ENCODE measurements around the gene LRRC27.

LRRC27 gene

GRCh38 chr10:132423966-132424861, 92.2 kb downstream of the LRRC27 start:
- H2BK12ac ChIP-seq (ENCODE audit: low read length in 2 of 2): peak overlapping the region in 1 of 2 experiments; percentile 37
- H3K18ac ChIP-seq (ENCODE audit: low read depth in 1 of 2, low read length in 2 of 2): peak overlapping the region; percentile 30 to 51
- H4K8ac ChIP-seq (ENCODE audit: low read length): peak overlapping the region; percentile 9
- no peak overlapping the region for H2BK5ac ChIP-seq (ENCODE audit: low read depth, low read length, poor library complexity, severe bottlenecking)
- H3K4me1 ChIP-seq (ENCODE audit: control insufficient read depth, insufficient read depth, low read depth, low read length): peaks cover 55% of the 10 kb centered on the region
- H2AFZ ChIP-seq (ENCODE audit: low read depth, low read length): no peak overlapping the region
- no peak overlapping the region for H2BK15ac ChIP-seq (ENCODE audit: low read depth, poor library complexity, severe bottlenecking)
- peak overlapping the region in 1 of 2 experiments; percentile 72 for H3K14ac ChIP-seq (ENCODE audit: low read length in 2 of 2)
- WGBS: 91% methylated on average over 21 of the region's 21 CpGs
- H3K23ac ChIP-seq (ENCODE audit: low read length in 2 of 2): no peak overlapping the region
- H3K4me3 ChIP-seq (ENCODE audit: insufficient read depth in 1 of 2, low read depth in 1 of 2, low read length in 2 of 2): no peak overlapping the region
- no peak for DNase-seq
- H3K9ac ChIP-seq (ENCODE audit: low read length): no peak overlapping the region
- no peak overlapping the region for H4K91ac ChIP-seq (ENCODE audit: low read length)
- H3K4ac ChIP-seq (ENCODE audit: low read depth in 1 of 2, low read length in 2 of 2): peak overlapping the region; percentile 17 to 26
- H3K36me3 ChIP-seq (ENCODE audit: control insufficient read depth in 1 of 2, insufficient read depth in 2 of 2, low read depth in 1 of 2, low read length in 2 of 2): peaks cover 11 to 13% of the 10 kb centered on the region in 2 experiments
- peaks cover 3% of the 10 kb centered on the region for H3K79me1 ChIP-seq (replicated peaks; ENCODE audit: low read length, poor library complexity, severe bottlenecking)
- peak overlapping the region; percentile 46 for H2AK5ac ChIP-seq (ENCODE audit: low read length, severe bottlenecking)
- no peaks in the 10 kb centered on the region for H3K9me3 ChIP-seq (ENCODE audit: control insufficient read depth, low read length)
- no peaks in the 10 kb centered on the region for H3K27me3 ChIP-seq (ENCODE audit: control insufficient read depth in 1 of 2, insufficient read depth in 1 of 2, low read length in 2 of 2)
- H3K27ac ChIP-seq (ENCODE audit: low read length, poor library complexity, severe bottlenecking): no peak overlapping the region
- no peak overlapping the region for H2BK120ac ChIP-seq (ENCODE audit: low read depth, low read length)
- H3K4me2 ChIP-seq (ENCODE audit: low read length, poor library complexity, severe bottlenecking): no peak overlapping the region

GRCh38 chr10:132425029-132425756, 93.2 kb downstream of the LRRC27 start:
- 96% methylated on average over 61 of the region's 61 CpGs for WGBS
- Histone ChIP-seq H3K4me1 (ENCODE audit: control insufficient read depth, insufficient read depth, low read depth, low read length) (peaks cover 55% of the 10 kb centered on the region), H3K4ac (ENCODE audit: low read depth in 1 of 2, low read length in 2 of 2) (no peak overlapping the region), H4K91ac (ENCODE audit: low read length) (peak overlapping the region; percentile 79), H2BK12ac (ENCODE audit: low read length in 2 of 2) (peak overlapping the region in 1 of 2 experiments; percentile 23), H3K4me2 (ENCODE audit: low read length, poor library complexity, severe bottlenecking) (no peak overlapping the region), H4K8ac (ENCODE audit: low read length) (peak overlapping the region; percentile 16), H3K9ac (ENCODE audit: low read length) (no peak overlapping the region), H3K23ac (ENCODE audit: low read length in 2 of 2) (no peak overlapping the region), H3K4me3 (ENCODE audit: insufficient read depth in 1 of 2, low read depth in 1 of 2, low read length in 2 of 2) (peak overlapping the region in 1 of 2 experiments; percentile 3), H3K27me3 (ENCODE audit: control insufficient read depth in 1 of 2, insufficient read depth in 1 of 2, low read length in 2 of 2) (no peaks in the 10 kb centered on the region), H3K18ac (ENCODE audit: low read depth in 1 of 2, low read length in 2 of 2) (peak overlapping the region in 1 of 2 experiments; percentile 35), H3K9me3 (ENCODE audit: control insufficient read depth, low read length) (no peaks in the 10 kb centered on the region), H2BK5ac (ENCODE audit: low read depth, low read length, poor library complexity, severe bottlenecking) (no peak overlapping the region), H2AK5ac (ENCODE audit: low read length, severe bottlenecking) (no peak overlapping the region), H2BK120ac (ENCODE audit: low read depth, low read length) (no peak overlapping the region), H3K79me1 (replicated peaks; ENCODE audit: low read length, poor library complexity, severe bottlenecking) (no peaks in the 10 kb centered on the region), H2AFZ (ENCODE audit: low read depth, low read length) (no peak overlapping the region), H3K14ac (ENCODE audit: low read length in 2 of 2) (peak overlapping the region in 1 of 2 experiments; percentile 41), H2BK15ac (ENCODE audit: low read depth, poor library complexity, severe bottlenecking) (no peak overlapping the region), H3K36me3 (ENCODE audit: control insufficient read depth in 1 of 2, insufficient read depth in 2 of 2, low read depth in 1 of 2, low read length in 2 of 2) (peaks cover 11 to 13% of the 10 kb centered on the region in 2 experiments), H3K27ac (ENCODE audit: low read length, poor library complexity, severe bottlenecking) (no peak overlapping the region)
- DNase-seq: no peak

GRCh38 chr10:132425757-132426155, 93.8 kb downstream of the LRRC27 start:
- no peaks in the 10 kb centered on the region for H3K79me1 ChIP-seq (replicated peaks; ENCODE audit: low read length, poor library complexity, severe bottlenecking)
- H3K14ac ChIP-seq (ENCODE audit: low read length in 2 of 2): peak overlapping the region in 1 of 2 experiments; percentile 41
- H3K9me3 ChIP-seq (ENCODE audit: control insufficient read depth, low read length): no peaks in the 10 kb centered on the region
- H2AFZ ChIP-seq (ENCODE audit: low read depth, low read length): no peak overlapping the region
- H3K4me3 ChIP-seq (ENCODE audit: insufficient read depth in 1 of 2, low read depth in 1 of 2, low read length in 2 of 2): peak overlapping the region in 1 of 2 experiments; percentile 3
- H4K8ac ChIP-seq (ENCODE audit: low read length): peak overlapping the region; percentile 16
- no peak overlapping the region for H3K4ac ChIP-seq (ENCODE audit: low read depth in 1 of 2, low read length in 2 of 2)
- H2BK5ac ChIP-seq (ENCODE audit: low read depth, low read length, poor library complexity, severe bottlenecking): no peak overlapping the region
- no peak overlapping the region for H3K4me2 ChIP-seq (ENCODE audit: low read length, poor library complexity, severe bottlenecking)
- H2BK15ac ChIP-seq (ENCODE audit: low read depth, poor library complexity, severe bottlenecking): no peak overlapping the region
- peaks cover 11 to 13% of the 10 kb centered on the region in 2 experiments for H3K36me3 ChIP-seq (ENCODE audit: control insufficient read depth in 1 of 2, insufficient read depth in 2 of 2, low read depth in 1 of 2, low read length in 2 of 2)
- no peak overlapping the region for H3K9ac ChIP-seq (ENCODE audit: low read length)
- H3K27ac ChIP-seq (ENCODE audit: low read length, poor library complexity, severe bottlenecking): no peak overlapping the region
- H3K18ac ChIP-seq (ENCODE audit: low read depth in 1 of 2, low read length in 2 of 2): peak overlapping the region in 1 of 2 experiments; percentile 35
- peak overlapping the region; percentile 79 for H4K91ac ChIP-seq (ENCODE audit: low read length)
- DNase-seq: no peak
- H3K4me1 ChIP-seq (ENCODE audit: control insufficient read depth, insufficient read depth, low read depth, low read length): peaks cover 50% of the 10 kb centered on the region
- H2BK12ac ChIP-seq (ENCODE audit: low read length in 2 of 2): peak overlapping the region in 1 of 2 experiments; percentile 23
- H2BK120ac ChIP-seq (ENCODE audit: low read depth, low read length): no peak overlapping the region
- H3K23ac ChIP-seq (ENCODE audit: low read length in 2 of 2): no peak overlapping the region
- WGBS: 94% methylated on average over 9 of the region's 9 CpGs
- H3K27me3 ChIP-seq (ENCODE audit: control insufficient read depth in 1 of 2, insufficient read depth in 1 of 2, low read length in 2 of 2): no peaks in the 10 kb centered on the region
- no peak overlapping the region for H2AK5ac ChIP-seq (ENCODE audit: low read length, severe bottlenecking)

All from mesenchymal stem cell (in vitro differentiated cells and primary cell).